HFF-Myc (cell line): ENCODE data around the gene CACNA1A.

Source experiments
- DNase-seq: peaks from one replicate; pipeline ENCODE4 v3.0.0-alpha.2; 2011; ENCODE audit warnings: low read depth; ENCODE audit errors: extremely low read depth
- H3K4me3 ChIP-seq: replicated peaks from 2 replicates; pipeline ENCODE4 v1.5.1; 2011; ENCODE audit warnings: low read depth, mild to moderate bottlenecking, control low read depth, low read length
- CTCF ChIP-seq: IDR thresholded peaks from 2 replicates; pipeline ENCODE4 v1.5.1; 2012; ENCODE audit warnings: mild to moderate bottlenecking, low read depth, low read length, control low read depth; ENCODE audit errors: missing control alignments

The CACNA1A gene

GRCh38 chr19:13328241-13328640, 178.0 kb downstream of the CACNA1A start:
- no peak for TF ChIP-seq CTCF
- DNase-seq: no peak
- H3K4me3 ChIP-seq: no peak overlapping the region

- no peak for DNase-seq
- H3K4me3 ChIP-seq: no peak overlapping the region
- TF ChIP-seq CTCF: no peak
Measured at GRCh38 chr19:13319526-13319925, 186.8 kb downstream of the CACNA1A start.

- no peak for TF ChIP-seq CTCF
- DNase-seq: no peak
- H3K4me3 ChIP-seq: no peak overlapping the region
Measured at GRCh38 chr19:13318190-13318589, 188.1 kb downstream of the CACNA1A start.

GRCh38 chr19:13315495-13315894, 190.8 kb downstream of the CACNA1A start:
- no peak for TF ChIP-seq CTCF

GRCh38 chr19:13314761-13315160, 191.5 kb downstream of the CACNA1A start:
- H3K4me3 ChIP-seq: no peak overlapping the region
- no peak for DNase-seq
- no peak for TF ChIP-seq CTCF

More at GRCh38 chr19:13315495-13315894, 190.8 kb downstream of the CACNA1A start:
- no peak for DNase-seq
- no peak overlapping the region for H3K4me3 ChIP-seq

- no peak for TF ChIP-seq CTCF
- no peak overlapping the region for H3K4me3 ChIP-seq
- no peak for DNase-seq
Measured at GRCh38 chr19:13313875-13314274, 192.4 kb downstream of the CACNA1A start.

- no peak for TF ChIP-seq CTCF
- DNase-seq: no peak
- H3K4me3 ChIP-seq: no peak overlapping the region
Measured at GRCh38 chr19:13309864-13310263, 196.4 kb downstream of the CACNA1A start.
